HG03095 (cell line): ENCODE results near the gene MYPN.

Experiments used
- ATAC-seq: cut with Tn5 transposase; IDR thresholded peaks from one replicate; pipeline ENCODE4 v1.9.1; 2021; ENCODE audit warnings: moderate library complexity; ENCODE audit not compliant: unreplicated experiment

MYPN gene

GRCh38 chr10:68092512-68092911 lies 16.8 kb upstream of the MYPN start:
- no peak for ATAC-seq

- ATAC-seq: no peak
Measured at GRCh38 chr10:68095153-68095552, 14.1 kb upstream of the MYPN start.

GRCh38 chr10:68096913-68097516 lies 12.3 kb upstream of the MYPN start:
- ATAC-seq: no peak

- ATAC-seq: no peak
Measured at GRCh38 chr10:68099736-68100135, 9.6 kb upstream of the MYPN start.

- ATAC-seq: no peak
Measured at GRCh38 chr10:68101066-68101465, 8.2 kb upstream of the MYPN start.

GRCh38 chr10:68103261-68103878 lies 5.9 kb upstream of the MYPN start:
- ATAC-seq: no peak

- no peak for ATAC-seq
Measured at GRCh38 chr10:68103901-68104300, 5.4 kb upstream of the MYPN start.

- no peak for ATAC-seq
Measured at GRCh38 chr10:68105820-68106219, 3.5 kb upstream of the MYPN start.

- ATAC-seq: no peak
Measured at GRCh38 chr10:68106656-68107055, 2.6 kb upstream of the MYPN start.

- ATAC-seq: no peak
Measured at GRCh38 chr10:68107651-68108050, 1.6 kb upstream of the MYPN start.

- no peak for ATAC-seq
Measured at GRCh38 chr10:68108051-68108450, 1.2 kb upstream of the MYPN start.

GRCh38 chr10:68108653-68109052 lies 635 bp upstream of the MYPN start:
- no peak for ATAC-seq

- ATAC-seq: no peak
Measured at GRCh38 chr10:68110027-68110426, 739 bp downstream of the MYPN start.

GRCh38 chr10:68111584-68111983 lies 2.3 kb downstream of the MYPN start:
- ATAC-seq: no peak

- ATAC-seq: no peak
Measured at GRCh38 chr10:68112837-68113236, 3.5 kb downstream of the MYPN start.

GRCh38 chr10:68118657-68119056 lies 9.4 kb downstream of the MYPN start:
- ATAC-seq: no peak

GRCh38 chr10:68121020-68121743 lies 11.9 kb downstream of the MYPN start:
- ATAC-seq: no peak

- no peak for ATAC-seq
Measured at GRCh38 chr10:68121852-68122251, 12.6 kb downstream of the MYPN start.

- ATAC-seq: no peak
Measured at GRCh38 chr10:68124718-68125117, 15.4 kb downstream of the MYPN start.

GRCh38 chr10:68125772-68126171 lies 16.5 kb downstream of the MYPN start:
- ATAC-seq: no peak

- no peak for ATAC-seq
Measured at GRCh38 chr10:68128015-68128414, 18.7 kb downstream of the MYPN start.

GRCh38 chr10:68132391-68132790 lies 23.1 kb downstream of the MYPN start:
- no peak for ATAC-seq
